AG09309 (cell line): ENCODE results near the gene MYBBP1A.

Experiments used
- DNase-seq: peaks from one replicate; pipeline ENCODE4 v3.0.0-alpha.2; 2010; ENCODE audit warnings: low read depth
- H3K4me3 ChIP-seq: 2 replicates; pipeline ENCODE4 v1.5.1; 2011; ENCODE audit warnings: mild to moderate bottlenecking, low read depth, low read length, moderate library complexity; ENCODE audit not compliant: control insufficient read depth
- TF ChIP-seq, protein P1 (sequence below): IDR thresholded peaks from 2 replicates; pipeline ENCODE4 v1.5.1; 2011; ENCODE audit warnings: mild to moderate bottlenecking, low read depth, low read length, inconsistent platforms; ENCODE audit not compliant: insufficient read depth, control insufficient read depth; ENCODE audit errors: missing control alignments

Gene MYBBP1A

GRCh38 chr17:4516735-4517134, 38.4 kb downstream of the MYBBP1A start:
- TF ChIP-seq, protein P1, sequence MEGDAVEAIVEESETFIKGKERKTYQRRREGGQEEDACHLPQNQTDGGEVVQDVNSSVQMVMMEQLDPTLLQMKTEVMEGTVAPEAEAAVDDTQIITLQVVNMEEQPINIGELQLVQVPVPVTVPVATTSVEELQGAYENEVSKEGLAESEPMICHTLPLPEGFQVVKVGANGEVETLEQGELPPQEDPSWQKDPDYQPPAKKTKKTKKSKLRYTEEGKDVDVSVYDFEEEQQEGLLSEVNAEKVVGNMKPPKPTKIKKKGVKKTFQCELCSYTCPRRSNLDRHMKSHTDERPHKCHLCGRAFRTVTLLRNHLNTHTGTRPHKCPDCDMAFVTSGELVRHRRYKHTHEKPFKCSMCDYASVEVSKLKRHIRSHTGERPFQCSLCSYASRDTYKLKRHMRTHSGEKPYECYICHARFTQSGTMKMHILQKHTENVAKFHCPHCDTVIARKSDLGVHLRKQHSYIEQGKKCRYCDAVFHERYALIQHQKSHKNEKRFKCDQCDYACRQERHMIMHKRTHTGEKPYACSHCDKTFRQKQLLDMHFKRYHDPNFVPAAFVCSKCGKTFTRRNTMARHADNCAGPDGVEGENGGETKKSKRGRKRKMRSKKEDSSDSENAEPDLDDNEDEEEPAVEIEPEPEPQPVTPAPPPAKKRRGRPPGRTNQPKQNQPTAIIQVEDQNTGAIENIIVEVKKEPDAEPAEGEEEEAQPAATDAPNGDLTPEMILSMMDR, result no peak
- DNase-seq, result no peak
- H3K4me3 ChIP-seq, result no peak overlapping the region

DNA sequence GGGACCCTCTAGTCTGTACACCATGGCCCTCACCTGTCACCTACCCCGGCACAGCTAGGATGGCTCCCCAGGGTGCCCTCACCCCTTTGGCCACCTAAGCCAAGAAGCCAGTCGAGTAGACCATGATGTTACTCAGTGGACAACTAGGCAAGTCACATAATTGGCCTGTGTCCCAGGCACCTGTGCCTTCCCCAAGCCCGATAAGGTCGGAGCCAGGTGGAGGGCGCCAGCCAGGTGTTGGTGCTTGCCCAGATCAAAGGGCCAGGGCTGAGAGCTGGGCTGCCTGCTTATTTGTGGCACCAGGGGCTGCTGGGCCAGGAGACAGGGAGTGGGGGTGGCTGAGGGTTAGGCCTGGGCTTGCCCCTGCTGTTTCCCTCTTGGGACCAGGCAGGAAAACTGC, 39.7 kb downstream of the MYBBP1A start:
- TF ChIP-seq, protein P1, result no peak
- no peak for DNase-seq
- no peak overlapping the region for H3K4me3 ChIP-seq

- no peak for DNase-seq
- TF ChIP-seq, protein P1, result no peak
- no peak overlapping the region for H3K4me3 ChIP-seq
These were observed 40.4 kb downstream of the MYBBP1A start for GRCh38 chr17:4514779-4515178.

- TF ChIP-seq, protein P1, result no peak
- H3K4me3 ChIP-seq, result no peak overlapping the region
- no peak for DNase-seq
These were observed 41.0 kb downstream of the MYBBP1A start for GRCh38 chr17:4514206-4514605.

GRCh38 chr17:4513113-4514032, 41.8 kb downstream of the MYBBP1A start:
- H3K4me3 ChIP-seq, result no peak overlapping the region
- no peak for DNase-seq
- TF ChIP-seq, protein P1, result no peak

GRCh38 chr17:4512156-4513112, 42.8 kb downstream of the MYBBP1A start:
- TF ChIP-seq, protein P1, result no peak
- no peak overlapping the region for H3K4me3 ChIP-seq
- DNase-seq, result no peak
